GM12801 (cell line): Measurements from ENCODE around the gene ANTXR1.

Experiments
- TF ChIP-seq, protein P1 (sequence below): IDR thresholded peaks from one replicate; pipeline ENCODE4 v1.5.1; 2011; ENCODE audit warnings: control low read depth; ENCODE audit not compliant: insufficient read length; ENCODE audit errors: extremely low read depth

ANTXR1 gene

DNA sequence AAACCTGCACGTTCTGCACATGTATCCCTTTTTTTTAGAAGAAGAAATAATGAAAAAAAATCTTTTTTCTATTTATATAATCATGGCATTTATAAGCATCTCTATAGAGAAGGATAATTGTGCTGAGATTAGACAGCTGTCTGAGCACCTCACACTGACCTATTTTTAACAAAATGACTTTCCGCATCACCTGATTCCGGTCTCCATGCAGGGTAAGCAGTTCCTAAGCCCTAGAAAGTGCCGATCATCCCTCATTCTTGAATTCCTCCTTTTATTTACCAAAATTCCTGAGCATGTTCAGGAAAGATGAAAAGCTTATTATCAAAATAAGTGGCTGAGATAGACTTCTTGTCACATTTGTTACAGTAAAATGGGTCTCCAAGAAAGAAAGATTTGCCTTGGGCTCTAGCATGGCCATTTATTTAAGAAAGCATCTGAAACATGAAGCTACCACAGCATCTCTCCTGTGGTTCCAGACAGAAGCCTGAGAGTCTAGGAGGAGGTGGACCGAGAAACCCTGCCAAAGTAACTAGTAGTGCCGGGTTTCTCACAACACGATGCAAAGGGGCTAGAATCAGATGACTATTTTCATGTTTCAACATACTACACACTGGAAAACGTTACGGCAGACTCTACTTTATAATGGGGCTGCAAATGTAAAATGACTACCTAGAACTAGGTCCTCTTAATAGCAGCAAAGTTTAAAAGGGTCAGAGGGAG lies 37.9 kb upstream of the ANTXR1 start:
- TF ChIP-seq, protein P1, sequence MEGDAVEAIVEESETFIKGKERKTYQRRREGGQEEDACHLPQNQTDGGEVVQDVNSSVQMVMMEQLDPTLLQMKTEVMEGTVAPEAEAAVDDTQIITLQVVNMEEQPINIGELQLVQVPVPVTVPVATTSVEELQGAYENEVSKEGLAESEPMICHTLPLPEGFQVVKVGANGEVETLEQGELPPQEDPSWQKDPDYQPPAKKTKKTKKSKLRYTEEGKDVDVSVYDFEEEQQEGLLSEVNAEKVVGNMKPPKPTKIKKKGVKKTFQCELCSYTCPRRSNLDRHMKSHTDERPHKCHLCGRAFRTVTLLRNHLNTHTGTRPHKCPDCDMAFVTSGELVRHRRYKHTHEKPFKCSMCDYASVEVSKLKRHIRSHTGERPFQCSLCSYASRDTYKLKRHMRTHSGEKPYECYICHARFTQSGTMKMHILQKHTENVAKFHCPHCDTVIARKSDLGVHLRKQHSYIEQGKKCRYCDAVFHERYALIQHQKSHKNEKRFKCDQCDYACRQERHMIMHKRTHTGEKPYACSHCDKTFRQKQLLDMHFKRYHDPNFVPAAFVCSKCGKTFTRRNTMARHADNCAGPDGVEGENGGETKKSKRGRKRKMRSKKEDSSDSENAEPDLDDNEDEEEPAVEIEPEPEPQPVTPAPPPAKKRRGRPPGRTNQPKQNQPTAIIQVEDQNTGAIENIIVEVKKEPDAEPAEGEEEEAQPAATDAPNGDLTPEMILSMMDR: no peak

DNA sequence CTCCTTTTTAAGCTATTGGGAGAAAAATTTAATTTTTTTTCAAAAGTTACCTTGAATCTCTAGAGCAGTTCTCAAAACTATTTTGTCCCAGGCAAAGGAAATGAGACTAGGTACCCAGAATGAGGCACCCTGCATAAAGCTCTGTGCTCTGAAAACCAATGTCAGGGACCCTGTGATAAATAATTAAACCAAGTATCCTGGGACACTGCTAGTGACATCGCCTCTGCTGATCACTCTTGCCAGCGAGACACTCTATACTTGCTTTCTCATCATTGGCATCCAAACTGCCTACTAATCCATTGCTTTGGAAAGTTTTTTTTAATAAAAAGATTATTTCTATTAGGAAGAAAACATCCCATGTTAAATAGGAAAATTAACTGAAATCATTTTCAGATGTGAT lies 37.1 kb upstream of the ANTXR1 start:
- TF ChIP-seq, protein P1: no peak

DNA sequence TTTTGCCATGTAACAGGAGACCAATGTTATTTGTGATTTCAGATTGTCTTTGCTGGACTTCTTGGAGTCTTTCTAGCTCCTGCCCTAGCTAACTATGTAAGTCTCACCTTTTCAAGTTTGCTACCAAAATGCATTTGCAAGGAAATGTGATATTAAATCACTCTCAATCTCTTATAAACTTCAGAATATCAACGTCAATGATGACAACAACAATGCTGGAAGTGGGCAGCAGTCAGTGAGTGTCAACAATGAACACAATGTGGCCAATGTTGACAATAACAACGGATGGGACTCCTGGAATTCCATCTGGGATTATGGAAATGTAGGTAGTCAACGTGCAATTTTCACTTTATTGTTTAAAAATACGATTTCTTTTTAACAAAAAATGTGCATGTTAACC lies 35.5 kb upstream of the ANTXR1 start:
- TF ChIP-seq, protein P1: no peak

DNA sequence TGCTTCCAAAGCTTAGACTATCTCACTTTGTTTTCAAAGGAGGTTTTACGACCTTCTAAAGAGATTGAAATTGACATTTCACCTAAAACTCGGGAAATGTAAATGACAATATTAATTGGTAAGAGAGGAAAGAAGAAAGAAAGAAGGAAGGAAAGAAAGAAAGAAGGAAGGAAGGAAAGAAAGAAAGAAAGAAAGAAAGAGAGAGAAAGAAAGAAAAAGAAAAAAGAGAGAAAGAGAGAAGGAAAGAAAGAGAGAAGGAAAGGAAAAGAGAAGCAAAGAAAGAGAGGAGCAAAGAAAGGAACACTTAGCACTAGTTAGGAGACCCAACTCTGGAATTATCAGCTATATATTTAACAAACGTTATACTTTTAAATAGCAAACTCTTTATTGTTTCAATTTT lies 34.9 kb upstream of the ANTXR1 start:
- TF ChIP-seq, protein P1: no peak

DNA sequence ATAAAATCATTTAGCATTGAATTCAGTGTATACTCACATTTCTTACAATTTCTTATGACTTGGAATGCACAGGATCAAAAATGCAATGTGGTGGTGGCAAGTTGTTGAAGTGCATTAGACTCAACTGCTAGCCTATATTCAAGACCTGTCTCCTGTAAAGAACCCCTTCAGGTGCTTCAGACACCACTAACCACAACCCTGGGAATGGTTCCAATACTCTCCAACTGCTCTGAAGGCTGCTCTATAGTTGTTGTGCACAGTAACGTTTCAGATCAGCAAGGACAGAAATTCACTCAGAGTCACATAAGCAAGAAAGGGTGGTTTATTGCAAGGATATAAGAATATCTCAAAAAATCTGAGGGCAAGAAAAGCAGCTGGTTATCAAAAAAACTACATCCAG lies 32.0 kb upstream of the ANTXR1 start:
- TF ChIP-seq, protein P1: no peak

DNA sequence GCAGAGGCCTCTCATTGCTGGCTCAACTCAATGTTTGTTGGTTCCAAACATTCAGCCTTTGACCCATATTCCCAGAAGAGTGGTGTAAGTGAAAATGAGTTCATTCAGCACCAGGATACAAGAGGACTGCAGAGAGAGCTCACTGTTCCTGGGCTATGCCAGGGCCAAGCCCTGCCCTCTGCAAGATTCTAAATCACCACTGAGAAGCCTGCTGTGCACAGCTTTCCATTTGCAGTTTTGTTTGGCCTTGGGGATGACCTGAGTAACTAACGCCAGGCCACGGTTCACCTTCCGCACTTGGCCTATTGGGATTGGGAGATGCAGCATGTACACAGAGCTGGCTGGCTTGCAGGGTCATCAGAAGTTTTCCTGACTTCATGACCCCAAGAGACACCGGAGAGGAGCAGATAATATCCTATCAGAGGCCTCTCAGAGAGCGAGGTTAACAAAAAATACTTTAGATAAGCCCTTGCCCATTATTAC lies 25.9 kb upstream of the ANTXR1 start:
- TF ChIP-seq, protein P1: no peak

DNA sequence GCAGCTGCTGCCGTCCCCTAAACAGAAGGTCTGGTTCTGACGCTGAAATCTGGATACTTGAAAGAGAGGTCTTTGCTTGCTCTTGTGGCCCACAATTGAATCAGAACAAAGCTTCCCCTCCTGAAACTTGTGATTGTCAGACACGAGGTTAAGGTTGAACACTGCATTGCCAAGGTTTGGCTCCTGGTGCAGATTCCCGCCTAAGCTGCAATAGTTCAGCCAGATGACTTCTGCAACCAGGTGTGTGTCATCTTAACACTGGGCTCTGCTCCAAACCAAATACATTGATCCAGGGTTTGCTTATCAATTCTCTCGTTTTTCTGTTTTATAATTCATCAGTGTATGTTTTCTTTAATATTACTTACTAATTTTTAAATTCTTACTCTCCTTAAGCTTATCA lies 23.9 kb upstream of the ANTXR1 start:
- TF ChIP-seq, protein P1: no peak

DNA sequence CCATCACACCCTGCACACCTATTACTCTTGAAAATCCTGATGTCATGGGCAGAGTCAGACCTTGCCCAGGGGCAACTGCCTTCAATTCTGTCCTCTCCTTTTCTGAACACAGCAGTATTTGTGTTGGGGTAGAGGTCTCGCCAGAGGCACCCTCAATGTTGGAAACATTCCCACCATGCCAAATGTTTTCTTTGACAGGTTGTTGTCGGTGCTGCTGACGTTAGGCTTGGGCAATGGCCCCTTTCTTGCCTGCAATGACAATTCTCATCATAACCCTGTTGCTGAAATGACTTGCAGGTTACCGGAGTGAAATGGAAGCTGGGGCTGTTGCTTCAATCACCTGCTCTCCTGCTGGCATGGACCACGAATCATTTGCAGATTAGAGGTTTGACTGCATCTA lies 20.6 kb upstream of the ANTXR1 start:
- TF ChIP-seq, protein P1: no peak
